Activated B cell treated with CpG ODN at 0.5 μM for 24 hours (primary cell): ENCODE results near the gene F11. TPM values are rescaled to one million over a fixed set of nuclear protein-coding genes. Genes with fewer than 3 reads are reported as not detected.

ENCODE experiments used
- ATAC-seq: fragments of 200-7000 bp; cut with Tn5 transposase; one replicate; pipeline ENCODE4 v1.10.0; 2021; ENCODE audit warnings: low read depth, mild to moderate bottlenecking, moderate library complexity
- CTCF ChIA-PET: fragments of 350-600 bp; sonication (Branson Sonifier 250); formaldehyde crosslinking; loops from one replicate; lab custom pipeline; 2021; ENCODE audit warnings: antibody characterized with exemption; lab: Charles Lee
- POLR2A ChIA-PET: fragments of 350-600 bp; sonication (Branson Sonifier 250); formaldehyde crosslinking; loops from one replicate; lab custom pipeline; 2021; ENCODE audit warnings: antibody characterized with exemption; lab: Charles Lee
- DNase-seq: peaks from one replicate; pipeline ENCODE4 v3.0.0; 2022
- H3K27ac Mint-ChIP-seq: one replicate; pipeline ENCODE4 v1.8.0; 2020; ENCODE audit warnings: mixed read lengths
- H3K27me3 Mint-ChIP-seq: one replicate; pipeline ENCODE4 v1.8.0; 2021; ENCODE audit warnings: mixed read lengths
- H3K36me3 Mint-ChIP-seq: one replicate; pipeline ENCODE4 v1.8.0; 2021; ENCODE audit warnings: low read depth, mixed read lengths
- H3K4me1 Mint-ChIP-seq: one replicate; pipeline ENCODE4 v1.8.0; 2021; ENCODE audit warnings: mixed read lengths
- H3K4me3 Mint-ChIP-seq: one replicate; pipeline ENCODE4 v1.8.0; 2020; ENCODE audit warnings: mild to moderate bottlenecking, mixed read lengths
- H3K9me3 Mint-ChIP-seq: one replicate; pipeline ENCODE4 v1.8.0; 2020; ENCODE audit warnings: mixed read lengths
- intact Hi-C: fragments of 100-400 bp; cut with micrococcal nuclease; formaldehyde crosslinking; loops from one replicate; pipeline ENCODE4 v1.15.1; 2024
- total RNA-seq: library from RNA; stranded (reverse); gene quantifications from 2 replicates; pipeline ENCODE4 v1.2.3, GENCODE V29; 2022
- TF ChIP-seq, protein P1 (sequence below): fragments of 200-600 bp; IDR thresholded peaks from one replicate; pipeline ENCODE4 v1.8.0; 2022; ENCODE audit warnings: antibody characterized with exemption, mild to moderate bottlenecking

The F11 gene
- total RNA-seq, 1 donor from 2014 or later: not detected

DNA sequence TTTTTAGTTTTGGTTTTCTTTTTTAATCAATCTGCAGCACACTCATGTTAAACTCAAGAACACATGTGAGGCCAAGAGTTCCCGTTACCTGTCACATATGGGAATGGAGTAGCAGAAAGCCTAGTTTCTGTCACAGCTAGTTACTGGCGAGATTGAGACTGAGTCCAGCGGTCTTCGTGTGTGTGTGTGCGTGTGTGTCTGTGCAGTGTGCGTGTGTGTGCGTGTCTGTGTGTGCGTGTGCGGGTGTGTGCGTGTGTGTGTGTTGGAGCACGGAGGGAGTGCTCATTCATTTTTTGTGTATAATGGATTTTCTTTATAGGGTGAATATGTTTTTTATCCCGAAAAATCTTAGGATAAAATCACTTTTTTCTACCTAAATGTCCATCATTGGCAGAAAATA lies 19.2 kb downstream of the F11 start:
- Mint-ChIP-seq H3K27ac (no peak overlapping the region), H3K27me3 (peaks cover 3% of the 10 kb centered on the region), H3K36me3 (no peaks in the 10 kb centered on the region), H3K4me1 (no peaks in the 10 kb centered on the region), H3K4me3 (no peak overlapping the region), H3K9me3 (no peaks in the 10 kb centered on the region)
- intact Hi-C loops: no loop called here
- ATAC-seq: no peak
- DNase-seq: no peak
- ChIA-PET CTCF (no interaction called here), POLR2A (no interaction called here)
- TF ChIP-seq, protein P1, sequence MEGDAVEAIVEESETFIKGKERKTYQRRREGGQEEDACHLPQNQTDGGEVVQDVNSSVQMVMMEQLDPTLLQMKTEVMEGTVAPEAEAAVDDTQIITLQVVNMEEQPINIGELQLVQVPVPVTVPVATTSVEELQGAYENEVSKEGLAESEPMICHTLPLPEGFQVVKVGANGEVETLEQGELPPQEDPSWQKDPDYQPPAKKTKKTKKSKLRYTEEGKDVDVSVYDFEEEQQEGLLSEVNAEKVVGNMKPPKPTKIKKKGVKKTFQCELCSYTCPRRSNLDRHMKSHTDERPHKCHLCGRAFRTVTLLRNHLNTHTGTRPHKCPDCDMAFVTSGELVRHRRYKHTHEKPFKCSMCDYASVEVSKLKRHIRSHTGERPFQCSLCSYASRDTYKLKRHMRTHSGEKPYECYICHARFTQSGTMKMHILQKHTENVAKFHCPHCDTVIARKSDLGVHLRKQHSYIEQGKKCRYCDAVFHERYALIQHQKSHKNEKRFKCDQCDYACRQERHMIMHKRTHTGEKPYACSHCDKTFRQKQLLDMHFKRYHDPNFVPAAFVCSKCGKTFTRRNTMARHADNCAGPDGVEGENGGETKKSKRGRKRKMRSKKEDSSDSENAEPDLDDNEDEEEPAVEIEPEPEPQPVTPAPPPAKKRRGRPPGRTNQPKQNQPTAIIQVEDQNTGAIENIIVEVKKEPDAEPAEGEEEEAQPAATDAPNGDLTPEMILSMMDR: no peak

DNA sequence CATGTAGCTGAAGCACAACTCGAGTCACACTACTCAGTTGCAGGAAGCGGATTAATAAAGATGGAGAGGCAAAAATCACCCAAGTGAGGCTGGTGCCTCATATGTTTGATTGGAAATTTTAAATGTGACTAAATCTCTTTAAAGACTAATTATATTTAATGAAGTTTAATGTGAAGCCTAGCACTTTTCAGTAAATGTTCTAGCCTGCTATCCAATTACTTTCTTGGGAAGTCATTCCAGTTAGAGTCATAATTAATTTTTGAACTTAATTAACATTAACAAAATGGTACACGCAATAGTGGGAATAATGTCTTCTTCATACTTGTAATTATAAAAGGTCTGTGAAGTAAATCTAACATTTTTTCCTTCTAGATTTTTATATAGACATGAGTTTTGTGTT lies 20.6 kb downstream of the F11 start:
- ATAC-seq: no peak
- DNase-seq: no peak
- POLR2A ChIA-PET: no interaction called here
- TF ChIP-seq, protein P1: no peak
- Mint-ChIP-seq H3K27me3 (peaks cover 3% of the 10 kb centered on the region), H3K9me3 (no peaks in the 10 kb centered on the region), H3K27ac (no peak overlapping the region), H3K36me3 (no peaks in the 10 kb centered on the region), H3K4me3 (no peak overlapping the region), H3K4me1 (no peaks in the 10 kb centered on the region)
- CTCF ChIA-PET: no interaction called here
- intact Hi-C loops: no loop called here

DNA sequence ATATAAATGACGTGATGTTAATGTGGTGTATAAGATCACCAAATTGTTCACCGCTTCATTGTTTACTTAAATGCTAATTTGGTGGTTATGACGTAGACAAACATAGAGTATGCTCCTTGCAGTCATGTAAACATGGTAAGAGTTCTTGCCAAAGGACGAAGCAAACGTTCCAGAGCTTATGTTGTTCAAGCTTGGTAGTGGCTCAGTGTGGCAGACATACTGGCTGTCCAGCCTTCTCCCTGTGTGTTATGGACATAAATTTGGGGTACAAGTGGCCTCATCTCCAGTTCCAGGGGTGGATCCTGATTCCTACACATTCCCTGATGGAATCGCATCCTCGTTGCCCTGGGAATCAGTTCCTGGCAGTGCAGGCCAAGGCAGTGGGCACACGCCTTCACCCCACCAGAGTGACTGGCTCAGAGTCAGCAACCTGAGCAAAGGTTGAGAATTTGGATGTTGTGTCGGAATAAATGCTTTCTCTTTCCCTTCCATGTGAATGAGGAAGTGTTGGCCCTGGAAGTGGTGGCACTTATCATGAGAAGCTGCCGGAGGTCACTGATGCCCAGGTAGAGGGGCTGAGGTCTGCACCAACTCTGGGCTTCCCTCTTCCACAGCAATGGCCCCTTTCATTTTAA lies 25.4 kb downstream of the F11 start:
- ATAC-seq (no peak), DNase-seq (no peak)
- Mint-ChIP-seq H3K27me3 (peaks cover 3% of the 10 kb centered on the region), H3K4me1 (no peaks in the 10 kb centered on the region), H3K9me3 (no peaks in the 10 kb centered on the region), H3K36me3 (no peaks in the 10 kb centered on the region), H3K4me3 (no peak overlapping the region), H3K27ac (no peak overlapping the region)
- intact Hi-C loops: no loop called here
- POLR2A ChIA-PET: no interaction called here
- TF ChIP-seq, protein P1: no peak
- CTCF ChIA-PET: no interaction called here

DNA sequence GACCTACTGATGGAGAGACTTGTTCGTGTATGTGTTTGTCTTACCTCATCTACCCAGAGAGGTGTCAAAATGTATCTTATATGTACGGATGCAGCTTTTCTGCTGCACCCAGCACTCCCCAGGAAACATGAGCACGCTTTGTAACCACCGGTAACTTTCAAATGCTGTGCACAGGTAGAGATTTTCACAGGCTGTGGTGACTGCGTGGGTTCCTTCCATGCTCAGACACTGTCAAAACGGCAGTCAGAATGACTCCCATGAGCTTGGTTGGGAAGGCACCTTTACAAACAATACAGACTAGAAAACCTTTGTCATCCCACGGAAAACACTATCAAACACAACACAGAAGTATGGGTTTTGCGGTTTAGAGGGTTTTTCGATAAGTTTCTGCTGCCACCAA lies 28.2 kb downstream of the F11 start:
- DNase-seq: no peak
- Mint-ChIP-seq H3K9me3 (no peaks in the 10 kb centered on the region), H3K4me3 (no peak overlapping the region), H3K4me1 (no peaks in the 10 kb centered on the region), H3K27me3 (peaks cover 12% of the 10 kb centered on the region), H3K27ac (no peak overlapping the region), H3K36me3 (no peaks in the 10 kb centered on the region)
- TF ChIP-seq, protein P1: no peak
- ChIA-PET POLR2A (no interaction called here), CTCF (no interaction called here)
- no peak for ATAC-seq
- intact Hi-C loops: no loop called here

DNA sequence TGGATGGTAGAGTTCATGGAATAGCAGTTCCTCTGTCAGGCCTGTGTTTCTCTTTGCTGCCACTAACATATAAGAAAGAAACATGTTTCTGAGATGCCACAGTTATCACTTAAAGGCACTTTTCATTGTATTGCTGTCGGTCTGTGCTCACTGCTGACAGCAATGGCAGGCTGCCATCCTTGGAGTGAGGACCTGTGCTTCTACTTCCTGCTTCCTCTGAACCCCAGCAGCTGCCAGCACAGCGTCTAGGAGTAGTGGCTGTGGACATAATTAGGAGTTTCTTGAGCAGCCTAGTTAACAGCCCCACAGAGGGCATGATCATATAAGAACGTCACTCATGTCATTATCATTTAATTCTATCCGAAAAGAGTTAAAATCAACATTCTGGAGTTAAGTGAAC lies 30.5 kb downstream of the F11 start:
- TF ChIP-seq, protein P1: no peak
- peaks cover 12% of the 10 kb centered on the region for H3K27me3 Mint-ChIP-seq
- ChIA-PET CTCF (interaction anchor here (1.8 kb wide), 1 partner anchor 291 kb away, joined by 7 read pairs; no protein-coding TSS in a partner anchor), POLR2A (no interaction called here)
- H3K9me3 Mint-ChIP-seq: no peaks in the 10 kb centered on the region
- no peaks in the 10 kb centered on the region for H3K4me1 Mint-ChIP-seq
- no peak overlapping the region for H3K27ac Mint-ChIP-seq
- H3K36me3 Mint-ChIP-seq: no peaks in the 10 kb centered on the region
- DNase-seq: no peak
- no peak overlapping the region for H3K4me3 Mint-ChIP-seq
- ATAC-seq: no peak
- intact Hi-C loops: no loop called here
